HG02970 (cell line): ENCODE measurements around the gene CHID1.

ENCODE experiments used
- ATAC-seq: cut with Tn5 transposase; IDR thresholded peaks from one replicate; pipeline ENCODE4 v1.9.1; 2021; ENCODE audit warnings: mild to moderate bottlenecking, moderate library complexity, moderate number of reproducible peaks; ENCODE audit not compliant: unreplicated experiment, low FRiP score

Gene CHID1

DNA sequence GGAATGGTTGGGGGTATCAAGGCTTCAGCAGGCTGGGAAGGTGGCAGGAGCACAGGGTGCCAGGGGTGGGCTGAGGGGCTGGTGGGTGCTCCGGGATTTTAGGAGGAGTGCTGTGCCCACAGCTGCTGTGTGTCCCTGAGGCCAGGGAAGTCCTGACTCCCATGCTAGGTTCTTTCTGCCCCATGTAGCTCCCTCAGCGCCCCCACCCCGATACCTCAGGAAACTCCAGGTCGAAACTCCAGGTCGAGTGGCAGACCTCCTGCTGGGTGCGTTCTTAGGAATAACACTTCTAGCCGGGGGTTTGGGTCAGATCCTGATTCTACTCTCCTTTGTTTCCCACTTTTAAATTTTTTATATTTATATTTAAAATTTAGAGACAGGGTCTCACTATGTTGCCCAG lies 23.3 kb upstream of the CHID1 start:
- ATAC-seq: no peak

DNA sequence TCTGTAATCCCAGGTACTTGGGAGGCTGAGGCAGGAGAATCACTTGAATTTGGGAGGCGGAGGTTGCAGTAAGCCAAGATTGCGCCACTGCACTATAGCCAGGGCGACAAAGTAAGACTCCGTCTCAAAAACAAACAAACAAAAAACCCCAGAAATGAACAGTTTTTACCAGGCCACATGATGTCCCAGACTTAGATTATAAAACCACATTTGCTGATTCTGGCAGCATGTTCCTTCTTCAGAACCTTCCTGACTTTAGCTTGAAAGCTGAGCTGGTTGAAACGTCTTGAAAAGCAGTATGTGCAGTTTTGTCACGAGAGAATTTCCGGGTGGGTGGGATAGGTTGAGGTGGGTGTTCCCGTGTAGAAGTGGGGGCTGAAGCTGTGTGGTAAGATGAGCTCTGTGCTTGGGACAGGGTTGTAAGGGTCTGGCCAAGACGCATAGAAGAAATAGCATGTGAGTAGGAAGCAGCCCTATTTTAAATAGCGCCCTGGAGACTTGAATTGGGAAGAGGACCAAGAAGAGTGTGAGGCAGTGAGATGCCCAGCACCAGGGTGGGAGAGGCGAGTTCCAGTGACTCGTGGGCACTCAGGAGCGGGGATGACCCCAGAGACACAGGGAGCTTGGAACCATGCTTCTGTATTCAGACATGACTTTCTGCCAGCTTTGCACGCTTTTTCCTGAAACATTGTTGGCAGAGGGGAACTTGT lies 22.7 kb upstream of the CHID1 start:
- no peak for ATAC-seq

DNA sequence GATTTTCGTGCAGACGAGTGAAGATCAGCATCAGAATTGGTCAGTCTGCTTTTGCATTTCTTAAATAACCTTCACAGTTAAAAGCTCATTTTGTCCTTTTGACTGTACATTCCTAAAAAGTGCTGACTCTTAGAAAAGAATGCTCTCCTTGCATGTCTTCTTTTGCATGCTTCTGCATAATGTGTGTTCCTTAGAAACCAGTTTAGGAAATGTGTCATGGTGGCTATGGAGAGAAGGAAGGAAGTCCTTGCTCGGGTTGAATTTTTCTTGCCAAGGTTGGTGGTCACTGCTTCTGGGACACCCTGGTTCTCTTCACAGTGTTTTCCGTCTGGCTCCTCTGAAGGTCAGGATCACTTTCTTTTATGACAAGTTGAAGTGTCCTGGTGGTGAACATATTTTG lies 21.8 kb upstream of the CHID1 start:
- no peak for ATAC-seq

DNA sequence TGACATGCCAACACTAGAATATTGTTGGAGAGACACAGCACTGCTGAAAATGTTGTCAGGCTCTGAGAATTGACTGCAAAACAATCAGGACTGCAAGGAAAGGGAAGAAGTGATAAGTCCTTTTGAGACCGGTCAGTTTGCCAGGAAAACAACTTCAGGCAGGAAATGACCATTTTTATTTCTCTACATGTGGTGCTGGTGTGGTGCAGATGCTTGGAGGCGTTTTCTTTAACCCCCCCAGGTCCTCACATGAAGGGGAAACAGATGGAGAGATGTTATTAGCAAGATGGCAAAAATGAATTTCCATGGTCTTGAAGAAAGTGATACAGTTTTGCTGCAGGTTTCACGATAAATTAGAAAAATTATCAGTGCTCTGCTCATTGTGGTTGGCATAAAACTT lies 20.8 kb upstream of the CHID1 start:
- no peak for ATAC-seq

DNA sequence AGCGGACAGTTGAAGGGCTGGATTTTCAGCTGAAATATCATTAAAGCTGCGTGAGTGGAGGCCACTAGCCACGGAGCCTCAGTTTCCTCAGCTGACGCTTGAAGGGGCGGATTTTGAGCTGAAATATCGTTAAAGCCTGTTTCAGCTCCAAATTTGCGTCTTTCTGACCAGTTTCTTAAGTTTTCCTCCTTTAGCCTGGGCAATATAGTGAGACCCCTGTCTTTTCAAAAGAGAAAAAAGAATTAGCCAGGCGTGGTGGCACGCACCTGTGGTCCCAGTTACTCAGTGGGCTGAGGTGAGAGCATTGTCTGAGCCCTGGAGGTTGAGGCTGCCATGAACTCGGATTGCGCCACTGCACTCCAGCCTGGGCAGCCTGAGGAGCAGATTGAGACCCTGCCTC lies 18.8 kb upstream of the CHID1 start:
- ATAC-seq: no peak

DNA sequence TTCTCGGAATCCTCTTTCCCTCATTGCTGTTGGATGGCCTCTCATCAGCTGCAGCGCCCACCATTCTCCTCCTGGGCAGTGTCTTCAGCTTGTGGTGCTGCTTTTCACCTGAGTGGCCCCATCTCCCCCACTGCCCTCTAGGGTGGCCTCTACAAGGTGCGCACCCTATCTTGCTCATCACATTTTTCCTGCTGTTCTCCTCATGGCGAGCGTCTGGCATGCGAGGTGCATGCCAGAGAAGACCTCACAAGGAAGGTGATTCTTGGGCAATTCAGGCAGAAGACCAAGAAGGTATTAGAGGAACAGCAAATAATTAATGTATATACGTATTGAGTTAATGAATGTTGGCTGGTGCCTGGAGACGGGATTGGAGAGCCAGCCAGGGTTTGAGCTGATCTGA lies 18.2 kb upstream of the CHID1 start:
- ATAC-seq: no peak

DNA sequence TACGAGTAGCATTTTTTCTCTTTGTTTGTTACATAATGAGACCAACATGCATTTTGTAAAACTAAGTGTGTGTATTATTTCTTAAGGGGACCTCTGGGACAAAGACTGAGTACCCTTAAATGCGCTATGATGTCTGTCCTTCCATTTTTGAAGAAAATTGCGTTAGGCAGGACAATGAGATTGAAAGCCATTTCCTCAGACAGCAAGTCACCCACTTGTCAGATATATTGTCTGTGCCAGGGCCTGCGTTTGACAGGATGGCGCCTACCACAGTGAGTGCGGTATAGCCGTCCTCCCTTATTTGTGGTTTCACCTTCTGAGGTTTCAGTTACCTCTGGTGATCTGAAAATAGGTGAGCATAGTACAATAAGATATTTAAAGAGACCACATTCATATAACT lies 17.3 kb upstream of the CHID1 start:
- ATAC-seq: no peak

DNA sequence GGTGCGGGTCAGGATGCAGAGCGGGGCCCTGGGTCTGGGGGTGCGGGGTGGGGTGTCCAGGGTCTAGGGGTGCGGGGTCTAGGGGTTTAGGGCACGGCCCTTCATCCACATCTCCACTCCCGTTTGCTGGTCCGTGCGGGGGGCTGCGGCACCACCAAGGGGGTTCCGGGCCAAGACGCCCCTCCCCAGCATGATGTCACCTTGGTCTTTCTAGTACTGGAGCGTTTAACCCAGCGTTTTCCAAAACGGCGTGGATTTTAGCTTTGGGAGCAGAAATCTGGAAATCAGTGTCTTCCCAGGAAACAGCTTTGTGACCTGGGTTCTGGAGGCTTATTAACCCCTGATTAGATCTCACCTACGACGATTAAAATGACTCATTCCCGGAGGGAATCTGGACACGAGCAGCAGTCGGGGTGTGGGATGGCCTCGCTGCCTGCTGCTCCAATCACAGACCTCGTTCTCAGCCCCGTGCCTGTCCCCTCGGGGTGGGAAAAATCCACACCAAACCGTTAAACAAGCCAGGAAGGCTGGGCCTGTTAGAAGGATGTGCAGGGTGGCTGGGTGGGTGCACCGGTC lies 15.8 kb upstream of the CHID1 start:
- no peak for ATAC-seq

DNA sequence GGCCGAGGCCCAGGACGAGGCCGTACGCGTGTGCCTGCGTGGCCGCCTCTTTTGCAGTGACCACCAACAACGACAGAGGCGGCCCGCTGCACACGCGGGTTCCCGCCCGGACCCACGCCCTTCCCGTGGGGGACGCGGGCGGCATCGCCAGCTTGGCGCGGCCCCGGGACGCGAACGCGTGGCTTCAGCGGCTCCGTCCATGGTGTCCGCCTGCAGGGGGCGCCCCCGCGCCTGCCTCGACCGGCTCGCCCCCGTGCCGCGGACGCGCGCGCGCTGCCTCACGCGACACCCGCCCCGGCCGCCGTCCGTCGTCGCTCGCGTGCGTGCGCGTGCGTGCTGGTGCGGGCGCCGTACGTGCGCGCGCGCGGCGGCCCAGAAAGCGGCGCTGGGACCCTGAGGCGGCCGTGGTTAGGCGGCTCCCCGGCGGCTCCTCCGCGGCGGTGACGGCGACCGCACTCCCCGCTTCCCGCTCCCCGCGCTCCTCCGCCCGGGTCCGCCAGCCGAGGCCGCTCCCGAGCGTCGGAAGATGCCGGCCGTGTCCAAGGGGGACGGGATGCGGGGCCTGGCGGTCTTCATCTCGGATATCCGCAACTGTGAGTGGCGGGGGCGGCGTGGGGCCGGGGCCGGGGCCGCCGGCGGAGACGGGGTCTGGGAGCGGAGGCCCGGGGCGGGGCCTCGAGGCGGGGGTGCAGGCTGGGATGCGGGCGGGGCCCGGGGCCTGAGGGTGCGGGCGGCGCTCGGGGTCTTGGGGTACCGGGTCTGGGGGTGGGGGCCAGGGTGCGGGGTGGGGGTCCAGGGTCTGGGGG lies 15.1 kb upstream of the CHID1 start, which contains the start of gene AP2A2:
Gene AP2A2 (plus strand): TSS at position 375 of the 806 bp plus-strand sequence. CDS start 152 bp downstream, at position 527.
- peak; percentile 88 for ATAC-seq

DNA sequence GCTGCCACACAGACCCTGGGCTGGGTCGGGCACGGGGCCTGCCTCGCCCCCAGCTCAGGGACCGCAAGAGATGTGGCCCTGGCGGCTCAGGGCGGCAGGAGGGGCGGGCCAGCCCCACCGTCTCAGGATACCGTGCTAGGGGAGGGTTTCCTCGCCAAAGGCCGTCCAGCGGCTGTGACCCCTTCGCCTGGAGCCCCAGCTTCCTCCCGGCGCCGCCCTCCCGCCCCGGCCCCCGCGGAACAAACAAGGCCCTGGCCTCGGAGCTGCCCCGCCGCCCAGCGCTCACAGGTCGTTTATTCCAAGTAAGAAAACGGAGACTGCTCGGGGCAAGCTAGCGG lies 14.5 kb upstream of the CHID1 start:
- no peak for ATAC-seq

DNA sequence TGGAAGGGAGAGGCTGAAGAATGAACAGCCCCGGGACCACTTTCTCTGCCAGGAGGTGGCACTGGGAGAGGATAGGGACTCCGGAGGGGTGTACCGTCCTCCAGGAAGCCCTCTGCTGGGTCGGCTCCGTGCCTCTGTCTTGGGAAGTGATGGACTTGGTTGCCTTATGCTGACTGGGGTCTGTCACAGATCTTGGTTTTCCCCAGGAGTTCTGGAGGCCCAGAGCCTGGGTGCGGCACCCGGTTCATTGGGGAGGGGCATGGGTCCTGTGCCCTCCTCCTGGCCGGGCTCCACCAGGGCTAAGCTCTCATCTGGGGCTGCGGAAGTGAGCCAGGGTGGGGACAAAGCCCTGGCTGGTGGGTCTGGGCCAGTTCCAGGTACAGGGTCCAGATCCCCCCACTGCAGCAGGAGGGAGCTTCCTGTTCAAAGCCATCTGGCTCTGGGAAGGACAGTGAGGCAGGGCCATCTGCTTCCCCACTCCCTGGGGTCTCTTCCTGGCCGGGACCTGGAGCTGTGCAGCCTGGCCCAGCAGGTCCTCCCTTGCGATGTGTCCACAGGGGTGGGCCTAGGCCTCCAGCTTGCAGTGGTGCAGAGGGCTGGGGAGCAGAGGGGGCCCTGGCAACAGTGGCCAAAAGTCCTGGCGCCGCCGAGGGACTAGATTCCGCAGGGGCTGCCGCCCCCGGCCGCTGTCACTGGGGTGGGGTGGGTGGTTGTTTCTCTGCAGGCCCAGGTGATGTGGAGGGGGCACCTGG lies 14.0 kb upstream of the CHID1 start:
- no peak for ATAC-seq

DNA sequence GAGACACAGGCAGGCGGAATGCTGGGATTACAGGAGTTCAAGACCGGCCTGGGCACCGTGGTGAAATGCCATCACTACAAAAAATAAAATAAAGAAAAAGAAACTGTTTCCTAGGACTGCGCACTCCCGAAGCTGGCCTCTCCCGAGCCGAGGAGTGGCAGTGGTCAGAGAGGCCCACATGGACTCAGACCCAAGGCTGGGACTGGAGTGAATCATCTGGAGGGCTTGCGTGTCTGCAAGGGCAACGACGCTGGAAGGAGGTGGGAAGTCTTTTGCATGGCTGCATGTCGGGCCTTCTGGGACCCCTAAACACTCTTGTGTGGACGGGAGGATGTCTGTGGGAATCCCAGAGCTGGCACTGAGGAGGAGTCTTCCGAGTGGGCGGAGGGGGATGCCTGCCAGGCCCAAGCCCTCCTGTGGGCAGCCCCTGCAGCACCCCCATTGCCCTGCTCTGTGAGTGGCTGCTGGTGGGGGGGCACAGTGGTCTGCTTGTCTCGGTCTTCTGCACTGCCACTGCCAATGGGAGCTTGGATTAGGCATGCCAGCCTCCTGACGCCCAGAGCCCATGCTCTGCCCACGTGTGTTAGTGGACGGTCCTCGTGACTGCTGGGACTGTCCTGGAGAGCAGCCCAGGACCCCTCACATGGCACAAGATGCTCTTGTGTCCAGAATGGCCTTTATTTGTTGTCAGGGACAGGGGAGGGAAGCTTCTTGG lies 13.2 kb upstream of the CHID1 start:
- no peak for ATAC-seq

DNA sequence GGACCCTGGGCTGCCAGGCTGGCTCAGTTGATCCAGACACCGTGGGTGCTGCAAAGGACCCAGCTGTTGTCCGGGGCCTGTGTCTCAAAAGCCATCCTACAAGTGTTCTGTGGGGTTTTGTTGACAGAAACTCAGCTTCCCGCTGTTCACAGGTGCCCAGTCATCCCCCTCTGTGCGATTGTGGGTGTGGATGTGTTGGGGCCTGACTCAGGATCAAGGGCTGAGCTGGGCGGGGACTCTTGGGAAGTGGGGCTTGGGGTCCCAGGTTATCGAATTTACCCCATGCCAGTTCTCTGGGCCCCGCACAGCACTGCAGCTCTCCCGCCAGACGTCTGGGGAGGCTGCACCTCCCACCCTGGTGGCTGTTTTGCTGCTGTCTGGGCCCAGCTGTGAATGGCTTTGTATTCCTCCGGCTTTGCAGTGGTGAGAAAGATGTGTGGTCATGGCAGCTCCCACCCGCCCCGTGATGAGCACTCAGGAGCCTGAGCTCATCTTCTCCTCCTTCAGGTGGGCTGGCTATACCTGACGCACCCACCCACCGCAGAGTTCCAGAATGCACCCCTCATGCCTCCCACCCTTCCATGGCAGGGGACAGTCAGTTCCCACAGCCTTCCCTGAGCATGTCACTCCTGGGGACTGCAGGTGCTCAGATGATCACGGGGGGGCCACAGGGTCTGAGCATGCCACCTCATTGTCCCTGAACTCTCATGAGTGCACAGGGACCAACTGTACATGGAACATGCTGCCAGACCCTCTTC lies 11.5 kb upstream of the CHID1 start:
- no peak for ATAC-seq

DNA sequence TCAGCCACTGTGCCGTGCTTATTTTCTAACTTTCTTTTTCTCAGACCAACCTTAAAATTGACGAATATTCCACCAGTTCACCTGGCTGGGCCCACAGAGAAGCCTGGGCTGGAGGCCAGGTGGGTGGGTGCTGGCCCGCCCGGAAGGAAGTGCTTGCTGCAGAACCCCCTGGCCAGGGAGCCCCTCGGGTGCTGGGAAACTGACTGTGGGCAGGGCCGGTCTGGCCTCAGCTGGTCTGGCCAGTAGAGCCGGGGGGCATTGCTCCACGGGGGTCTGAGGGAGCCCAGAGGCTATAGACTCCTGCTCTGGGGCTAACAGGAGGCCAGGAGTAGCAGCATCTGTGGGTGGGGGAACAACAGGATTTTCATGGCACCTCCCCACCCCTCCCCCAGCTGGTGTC lies 6.8 kb upstream of the CHID1 start:
- no peak for ATAC-seq

DNA sequence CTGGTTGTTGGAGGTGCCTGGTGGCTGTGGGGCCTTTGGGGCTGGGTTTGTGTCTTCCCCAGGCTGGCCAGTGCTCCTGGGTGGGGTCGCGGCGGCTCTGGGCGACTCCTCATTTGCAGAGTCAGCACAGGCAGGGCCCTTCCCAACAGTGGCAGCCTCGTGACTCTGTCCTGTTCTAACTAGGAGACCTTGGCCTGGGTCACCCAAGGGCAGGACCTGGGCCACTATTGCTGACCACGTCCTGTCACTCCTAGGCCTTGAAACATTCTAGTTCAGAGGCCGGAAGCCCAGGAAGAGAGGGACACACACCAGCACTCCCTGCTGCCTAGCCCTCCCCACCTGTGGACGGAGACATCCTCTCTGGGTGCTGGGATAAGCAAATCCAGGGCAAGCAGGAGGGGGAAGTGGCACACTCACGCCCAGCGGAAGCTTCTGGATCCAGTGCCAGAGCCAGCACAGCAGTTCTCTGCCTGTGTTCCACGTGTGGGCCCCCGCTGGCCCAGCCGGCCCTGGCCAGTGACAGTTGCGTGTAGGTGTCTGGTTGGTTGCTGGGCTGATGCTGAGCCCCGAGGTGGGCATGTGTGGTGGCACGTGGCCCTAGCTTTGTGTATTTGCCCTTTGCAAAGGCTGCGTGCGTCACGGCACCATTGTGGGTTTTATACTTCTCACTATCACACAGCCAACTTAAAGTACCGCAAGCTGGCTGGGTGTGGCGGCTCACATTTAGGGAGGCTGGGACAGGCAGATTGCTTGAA lies 4.3 kb upstream of the CHID1 start:
- ATAC-seq: no peak

DNA sequence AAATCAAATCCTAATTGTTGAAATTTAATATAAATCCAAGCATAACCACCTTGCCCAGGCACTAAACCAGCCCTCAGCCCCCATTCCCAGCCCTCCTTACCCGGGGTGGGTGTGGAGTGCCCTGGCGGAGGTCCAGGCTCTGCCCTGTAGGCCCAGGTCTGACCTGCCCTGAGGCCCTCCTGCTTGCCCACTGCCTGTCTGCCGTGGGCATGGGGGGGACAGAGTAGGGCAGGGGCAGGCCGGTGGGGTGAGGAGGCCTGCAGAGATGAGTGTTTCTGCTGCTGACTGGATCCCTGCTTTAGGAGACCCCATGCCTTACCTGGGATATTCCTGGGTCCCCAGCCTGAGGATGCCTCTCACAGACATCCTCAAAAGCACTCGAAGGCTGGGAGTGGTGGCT lies 3.6 kb upstream of the CHID1 start:
- ATAC-seq: no peak

DNA sequence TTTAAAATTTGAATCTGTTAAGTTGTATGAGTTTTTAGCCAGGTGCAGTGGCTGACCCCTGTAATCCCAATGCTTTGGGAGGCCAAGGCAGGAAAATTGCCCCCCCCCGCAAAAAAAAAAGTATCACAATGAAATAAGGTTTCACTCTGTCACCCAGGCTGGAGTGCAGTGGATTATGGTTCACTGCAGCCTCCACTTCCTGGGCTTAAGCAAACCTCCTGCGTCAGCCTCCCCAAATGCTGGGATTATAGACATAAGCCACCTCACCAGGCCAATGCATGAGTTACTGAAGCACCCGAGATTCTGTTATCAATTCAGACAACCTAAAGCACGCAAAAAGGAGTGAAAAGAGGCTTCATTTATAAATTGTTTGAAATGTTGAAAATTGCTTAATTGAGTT lies 2.4 kb upstream of the CHID1 start:
- ATAC-seq: no peak

DNA sequence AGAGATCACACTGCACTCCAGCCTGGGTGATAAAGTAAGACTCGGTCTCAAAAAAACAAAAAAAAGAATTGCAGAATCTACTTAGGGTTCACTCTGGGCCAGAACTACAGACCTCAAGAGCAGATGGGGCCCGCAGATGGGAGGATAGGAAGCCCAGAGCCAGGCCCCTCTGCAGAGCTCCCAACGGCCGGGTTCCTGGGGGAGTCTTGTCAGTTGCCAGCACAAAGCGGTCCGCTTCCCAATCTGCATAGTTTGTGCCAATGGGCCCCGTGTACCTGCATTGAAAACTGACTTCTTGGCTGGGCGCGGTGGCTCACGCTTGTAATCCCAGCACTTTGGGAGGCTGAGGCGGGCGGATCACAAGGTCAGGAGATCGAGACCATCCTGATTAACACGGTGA lies 1.7 kb upstream of the CHID1 start:
- ATAC-seq: no peak

DNA sequence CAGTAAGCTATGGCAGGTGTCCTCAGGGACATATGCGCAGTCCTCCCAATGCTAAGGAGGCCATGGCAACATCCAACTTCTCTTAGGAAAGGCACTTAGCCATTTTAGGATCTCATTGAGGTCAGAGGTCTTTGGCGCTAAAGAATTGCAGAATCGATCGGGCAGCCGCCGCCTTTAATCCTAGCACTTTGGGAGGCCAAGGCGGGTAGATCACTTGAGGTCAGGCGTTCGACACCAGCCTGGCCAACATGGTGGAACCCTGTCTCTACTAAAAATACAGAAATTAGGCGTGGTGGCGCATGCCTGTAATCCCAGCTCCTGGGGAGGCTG lies 1.2 kb upstream of the CHID1 start:
- no peak for ATAC-seq
